ENCODE results near the gene KRTAP10-7. TPM values are rescaled to one million over a fixed set of nuclear protein-coding genes. Genes with fewer than 3 reads are reported as not detected.
"Not testable (repeated sequence)": the region's sequence is repeated elsewhere in the genome, so short reads cannot be mapped to it uniquely, and the experiment has no call there.

The KRTAP10-7 gene
- total RNA-seq, 1 experiment from 2014 or later = not detected

DNA sequence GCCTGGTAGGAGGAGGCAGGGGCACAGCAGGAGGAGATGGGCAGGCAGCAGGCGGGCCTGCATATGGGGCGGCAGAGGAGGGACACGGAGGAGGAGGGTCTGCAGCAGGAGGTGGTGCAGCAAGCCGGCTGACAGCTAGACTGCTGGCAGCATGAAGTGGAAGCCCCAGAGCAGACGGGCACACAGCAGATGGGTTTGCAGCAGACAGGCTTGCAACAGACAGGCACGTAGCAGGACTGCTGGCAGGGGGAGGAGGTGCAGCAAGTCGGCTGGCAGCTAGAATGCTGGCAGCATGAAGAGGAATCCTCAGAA is 20.6 kb upstream of the KRTAP10-7 start:
- Histone ChIP-seq H4K20me1 (ENCODE audit: control insufficient read depth, insufficient read depth, insufficient read length) (no peaks in the 10 kb centered on the region), H3K79me1 (ENCODE audit: insufficient read depth, low read depth, low read length, poor library complexity, severe bottlenecking) (no peaks in the 10 kb centered on the region), H3T11ph (ENCODE audit: low read length) (no peak overlapping the region), H3K9me3 (ENCODE audit: control insufficient read depth, low read depth, low read length) (no peaks in the 10 kb centered on the region), H2AK5ac (ENCODE audit: insufficient read length, low read length) (no peak overlapping the region), H2BK120ac (ENCODE audit: low read depth, low read length, poor library complexity, severe bottlenecking) (no peak overlapping the region), H2BK20ac (ENCODE audit: low read depth, low read length, poor library complexity, severe bottlenecking) (no peak overlapping the region), H4K91ac (ENCODE audit: insufficient read length, low read depth, low read length) (no peak overlapping the region), H2BK12ac (ENCODE audit: insufficient read length, low read depth, low read length) (no peak overlapping the region), H3K27me3 (ENCODE audit: insufficient read depth, low read length) (no peaks in the 10 kb centered on the region), H3K23ac (ENCODE audit: insufficient read length, low read depth, low read length) (no peak overlapping the region), H3K27ac (ENCODE audit: insufficient read length, low read depth, low read length) (no peak overlapping the region), H3K9ac (ENCODE audit: extremely low read depth, insufficient read length, low read length) (no peak overlapping the region), H3K56ac (ENCODE audit: insufficient read length, low read depth, low read length) (no peak overlapping the region), H3K4me1 (ENCODE audit: insufficient read depth, low read length) (no peaks in the 10 kb centered on the region), H2BK15ac (ENCODE audit: low read depth, low read length) (no peak overlapping the region), H4K5ac (ENCODE audit: insufficient read length, low read depth, low read length) (no peak overlapping the region), H3K14ac (ENCODE audit: insufficient read depth, low read length) (no peak overlapping the region), H2BK5ac (ENCODE audit: insufficient read length, low read length) (no peak overlapping the region), H3K18ac (ENCODE audit: insufficient read length, low read depth, low read length) (no peak overlapping the region), H4K8ac (replicated peaks; ENCODE audit: insufficient read length, low read depth, low read length) (no peak overlapping the region), H3K79me2 (ENCODE audit: insufficient read depth, low read length) (no peaks in the 10 kb centered on the region), H3K4me2 (ENCODE audit: insufficient read depth, insufficient read length, low read length) (no peak overlapping the region), H3K4ac (ENCODE audit: low read depth, low read length) (no peak overlapping the region), H3K23me2 (ENCODE audit: insufficient read length, low read depth, low read length, poor library complexity, severe bottlenecking) (no peaks in the 10 kb centered on the region), H2AFZ (ENCODE audit: low read length) (no peak overlapping the region)
- peaks cover 0 to 28% (median 12%) of the 10 kb centered on the region in 3 experiments; a peak in 5 of 7 replicates for H3K36me3 Mint-ChIP-seq (ENCODE audit: insufficient read depth in 1 of 3, low read depth in 3 of 3)
- H3K27ac Mint-ChIP-seq = no peak overlapping the region
- peaks cover 18 to 28% of the 10 kb centered on the region in 2 experiments for H3K9me3 Mint-ChIP-seq
- TF ChIP-seq, protein P1, sequence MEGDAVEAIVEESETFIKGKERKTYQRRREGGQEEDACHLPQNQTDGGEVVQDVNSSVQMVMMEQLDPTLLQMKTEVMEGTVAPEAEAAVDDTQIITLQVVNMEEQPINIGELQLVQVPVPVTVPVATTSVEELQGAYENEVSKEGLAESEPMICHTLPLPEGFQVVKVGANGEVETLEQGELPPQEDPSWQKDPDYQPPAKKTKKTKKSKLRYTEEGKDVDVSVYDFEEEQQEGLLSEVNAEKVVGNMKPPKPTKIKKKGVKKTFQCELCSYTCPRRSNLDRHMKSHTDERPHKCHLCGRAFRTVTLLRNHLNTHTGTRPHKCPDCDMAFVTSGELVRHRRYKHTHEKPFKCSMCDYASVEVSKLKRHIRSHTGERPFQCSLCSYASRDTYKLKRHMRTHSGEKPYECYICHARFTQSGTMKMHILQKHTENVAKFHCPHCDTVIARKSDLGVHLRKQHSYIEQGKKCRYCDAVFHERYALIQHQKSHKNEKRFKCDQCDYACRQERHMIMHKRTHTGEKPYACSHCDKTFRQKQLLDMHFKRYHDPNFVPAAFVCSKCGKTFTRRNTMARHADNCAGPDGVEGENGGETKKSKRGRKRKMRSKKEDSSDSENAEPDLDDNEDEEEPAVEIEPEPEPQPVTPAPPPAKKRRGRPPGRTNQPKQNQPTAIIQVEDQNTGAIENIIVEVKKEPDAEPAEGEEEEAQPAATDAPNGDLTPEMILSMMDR (conservative IDR thresholded peaks at IDR 0.05) = no peak
- H3K4me1 Mint-ChIP-seq = peaks cover 14 to 29% of the 10 kb centered on the region in 2 experiments
- DNase-seq = peak; percentile 23
- WGBS (ENCODE audit: extremely low coverage, insufficient read length, low lambda C conversion rate) = no CpG with 5 or more reads among the region's 7 CpGs
- H3K4me3 Mint-ChIP-seq = no peak overlapping the region
- H3K27me3 Mint-ChIP-seq (ENCODE audit: low read depth) = peaks cover 16% of the 10 kb centered on the region

GRCh38 chr21:44580231-44580821 is 20.1 kb upstream of the KRTAP10-7 start, which contains the start of gene KRTAP10-5:
TSS of gene KRTAP10-5 (minus strand) at chr21:44580604. CDS start at chr21:44580578, 26 bp downstream.
- peak within 1 kb of the TSS in 1 of 2 experiments; percentile 16; a peak in 1 of 5 replicates for H3K4me3 Mint-ChIP-seq
- H3K4ac ChIP-seq (ENCODE audit: low read depth, low read length); H4K91ac ChIP-seq (ENCODE audit: insufficient read length, low read depth, low read length); H3K9ac ChIP-seq (ENCODE audit: extremely low read depth, insufficient read length, low read length); H2AFZ ChIP-seq (ENCODE audit: low read length); H3K56ac ChIP-seq (ENCODE audit: insufficient read length, low read depth, low read length); H3T11ph ChIP-seq (ENCODE audit: low read length); H3K79me1 ChIP-seq (ENCODE audit: insufficient read depth, low read depth, low read length, poor library complexity, severe bottlenecking); H3K4me2 ChIP-seq (ENCODE audit: insufficient read depth, insufficient read length, low read length); H3K4me1 ChIP-seq (ENCODE audit: insufficient read depth, low read length); H2BK15ac ChIP-seq (ENCODE audit: low read depth, low read length); H2BK20ac ChIP-seq (ENCODE audit: low read depth, low read length, poor library complexity, severe bottlenecking); H3K23me2 ChIP-seq (ENCODE audit: insufficient read length, low read depth, low read length, poor library complexity, severe bottlenecking); H3K27ac ChIP-seq (ENCODE audit: insufficient read length, low read depth, low read length); H2BK12ac ChIP-seq (ENCODE audit: insufficient read length, low read depth, low read length); H3K79me2 ChIP-seq (ENCODE audit: insufficient read depth, low read length); H3K23ac ChIP-seq (ENCODE audit: insufficient read length, low read depth, low read length); H4K8ac ChIP-seq (replicated peaks; ENCODE audit: insufficient read length, low read depth, low read length); H2AK5ac ChIP-seq (ENCODE audit: insufficient read length, low read length); H3K9me3 ChIP-seq (ENCODE audit: control insufficient read depth, low read depth, low read length); H2BK5ac ChIP-seq (ENCODE audit: insufficient read length, low read length); H4K20me1 ChIP-seq (ENCODE audit: control insufficient read depth, insufficient read depth, insufficient read length); H3K27me3 ChIP-seq (ENCODE audit: insufficient read depth, low read length); H2BK120ac ChIP-seq (ENCODE audit: low read depth, low read length, poor library complexity, severe bottlenecking); H4K5ac ChIP-seq (ENCODE audit: insufficient read length, low read depth, low read length); H3K27ac Mint-ChIP-seq; H3K18ac ChIP-seq (ENCODE audit: insufficient read length, low read depth, low read length): not testable (repeated sequence)
- H3K4me1 Mint-ChIP-seq = peaks cover 13 to 25% of the 10 kb centered on the region in 2 experiments
- peaks cover 18 to 28% of the 10 kb centered on the region in 2 experiments for H3K9me3 Mint-ChIP-seq
- WGBS (ENCODE audit: extremely low coverage, insufficient read length, low lambda C conversion rate) = no CpG with 5 or more reads among the region's 19 CpGs
- 0 out of 2 replicates have a peak within 1 kb of the TSS, but pooled peaks have one; percentile 46 for H3K14ac ChIP-seq (ENCODE audit: insufficient read depth, low read length)
- peak; percentile 29 for DNase-seq
- H3K27me3 Mint-ChIP-seq (ENCODE audit: low read depth) = peaks cover 14% of the 10 kb centered on the region
- peaks cover 0 to 28% (median 12%) of the 10 kb centered on the region in 3 experiments; a peak in 5 of 7 replicates for H3K36me3 Mint-ChIP-seq (ENCODE audit: insufficient read depth in 1 of 3, low read depth in 3 of 3)

All from H9 (cell line).